ENCODE data around the gene COL1A1.

Gene COL1A1

GRCh38 chr17:50201276-50201854 lies at the start of gene COL1A1:
COL1A1 (minus strand) TSS chr17:50201631; CDS start chr17:50201513, 118 bp downstream.
- no peak for DNase-seq

GRCh38 chr17:50248255-50248654 lies 46.8 kb upstream of the COL1A1 start:
- intact Hi-C loops (cut with DNase I): no loop called here
- DNase-seq: no peak

More at GRCh38 chr17:50201276-50201854, at the start of gene COL1A1:
- intact Hi-C loops (cut with DNase I): loop anchor here (2.0 kb wide), 1 partner anchor 95 kb away; no protein-coding TSS in a partner anchor

GRCh38 chr17:50244771-50245170 lies 43.3 kb upstream of the COL1A1 start:
- no peak for DNase-seq
- intact Hi-C loops (cut with DNase I): no loop called here

GRCh38 chr17:50241431-50241830 lies 40.0 kb upstream of the COL1A1 start:
- no peak for DNase-seq
- intact Hi-C loops (cut with DNase I): no loop called here

- DNase-seq: no peak
- intact Hi-C loops (cut with DNase I): no loop called here
Measured at GRCh38 chr17:50240851-50241250, 39.4 kb upstream of the COL1A1 start.

- intact Hi-C loops (cut with DNase I): no loop called here
- DNase-seq: no peak
Measured at GRCh38 chr17:50239937-50240336, 38.5 kb upstream of the COL1A1 start.

- intact Hi-C loops (cut with DNase I): no loop called here
- DNase-seq: no peak
Measured at GRCh38 chr17:50238601-50239280, 37.3 kb upstream of the COL1A1 start.

- intact Hi-C loops (cut with DNase I): no loop called here
Measured at GRCh38 chr17:50237901-50238300, 36.5 kb upstream of the COL1A1 start.

GRCh38 chr17:50234581-50234980 lies 33.1 kb upstream of the COL1A1 start:
- intact Hi-C loops (cut with DNase I): no loop called here
- no peak for DNase-seq

More at GRCh38 chr17:50237901-50238300, 36.5 kb upstream of the COL1A1 start:
- no peak for DNase-seq

- DNase-seq: no peak
- intact Hi-C loops (cut with DNase I): no loop called here
Measured at GRCh38 chr17:50225701-50226240, 24.3 kb upstream of the COL1A1 start.

GRCh38 chr17:50222922-50223321 lies 21.5 kb upstream of the COL1A1 start:
- intact Hi-C loops (cut with DNase I): no loop called here
- DNase-seq: no peak

- DNase-seq: peak in 6 of 42 donors; percentile 14 to 64 (median 19)
- intact Hi-C loops (cut with DNase I): no loop called here
Measured at GRCh38 chr17:50221864-50222545, 20.6 kb upstream of the COL1A1 start.

- intact Hi-C loops (cut with DNase I): no loop called here
- no peak for DNase-seq
Measured at GRCh38 chr17:50221266-50221863, 19.9 kb upstream of the COL1A1 start.

- intact Hi-C loops (cut with DNase I): no loop called here
- DNase-seq: no peak
Measured at GRCh38 chr17:50220811-50221210, 19.4 kb upstream of the COL1A1 start.

- DNase-seq: no peak
- intact Hi-C loops (cut with DNase I): no loop called here
Measured at GRCh38 chr17:50219939-50220465, 18.6 kb upstream of the COL1A1 start.

- intact Hi-C loops (cut with DNase I): no loop called here
- no peak for DNase-seq
Measured at GRCh38 chr17:50219342-50219741, 17.9 kb upstream of the COL1A1 start.

GRCh38 chr17:50218771-50219315 lies 17.4 kb upstream of the COL1A1 start:
- no peak for DNase-seq
- intact Hi-C loops (cut with DNase I): no loop called here

- intact Hi-C loops (cut with DNase I): no loop called here
Measured at GRCh38 chr17:50218071-50218759, 16.8 kb upstream of the COL1A1 start.

GRCh38 chr17:50217591-50217990 lies 16.2 kb upstream of the COL1A1 start:
- DNase-seq: no peak
- intact Hi-C loops (cut with DNase I): no loop called here

More at GRCh38 chr17:50218071-50218759, 16.8 kb upstream of the COL1A1 start:
- no peak for DNase-seq

All from head of caudate nucleus (tissue), 42 donors.